HL-60 (cell line): ENCODE results near the gene RHOJ.
"Not testable (repeated sequence)": the region's sequence is repeated elsewhere in the genome, so short reads cannot be mapped to it uniquely, and the experiment has no call there.

Experiments used
- DNase-seq, 2 experiments: peaks; one replicate each; pipeline ENCODE4 v3.0.0-alpha.2; 2010 to 2020; ENCODE audit warnings: low read depth in 1 of 2, low spot score in 1 of 2
- H3K27ac ChIP-seq: fragments of 250-450 bp; sonication (Bioruptor Pico); replicated peaks from 2 replicates; pipeline ENCODE4 v1.5.1; 2020; ENCODE audit warnings: mild to moderate bottlenecking, moderate library complexity
- H3K27me3 ChIP-seq: fragments of 250-450 bp; sonication (Bioruptor Pico); 2 replicates; pipeline ENCODE4 v1.5.1; 2021; ENCODE audit warnings: mild to moderate bottlenecking, moderate library complexity; ENCODE audit not compliant: insufficient read depth, poor library complexity, severe bottlenecking
- H3K4me3 ChIP-seq: replicated peaks from 2 replicates; pipeline ENCODE4 v1.5.1; 2011; ENCODE audit warnings: mild to moderate bottlenecking, control low read depth, low read length; ENCODE audit not compliant: insufficient read depth
- CTCF ChIP-seq: IDR thresholded peaks from one replicate; pipeline ENCODE4 v1.5.1; 2011; ENCODE audit warnings: low read length, control low read depth, inconsistent platforms; ENCODE audit not compliant: insufficient read depth
- GABPA ChIP-seq: IDR thresholded peaks from 2 replicates; pipeline ENCODE4 v1.6.1; 2012; ENCODE audit warnings: low read depth
- POLR2AphosphoS5 ChIP-seq: IDR thresholded peaks from 2 replicates; pipeline ENCODE4 v1.6.1; 2012; ENCODE audit warnings: low read depth
- REST ChIP-seq: IDR thresholded peaks from 2 replicates; pipeline ENCODE4 v1.6.1; 2012; ENCODE audit warnings: low read depth; ENCODE audit not compliant: insufficient replicate concordance
- SPI1 ChIP-seq: IDR thresholded peaks from 2 replicates; pipeline ENCODE4 v1.6.1; 2012; ENCODE audit warnings: low read depth, mild to moderate bottlenecking, borderline replicate concordance

The RHOJ gene

GRCh38 chr14:63300854-63301253 is 96.6 kb downstream of the RHOJ start:
- no peak overlapping the region for H3K27ac ChIP-seq
- no peaks in the 10 kb centered on the region for H3K27me3 ChIP-seq
- DNase-seq = no peak
- TF ChIP-seq GABPA = no peak
- TF ChIP-seq SPI1 = no peak
- TF ChIP-seq CTCF = no peak
- no peak for TF ChIP-seq REST
- no peak for TF ChIP-seq POLR2AphosphoS5
- no peak overlapping the region for H3K4me3 ChIP-seq

- no peaks in the 10 kb centered on the region for H3K27me3 ChIP-seq
- no peak overlapping the region for H3K4me3 ChIP-seq
- TF ChIP-seq POLR2AphosphoS5 = no peak
- TF ChIP-seq REST = no peak
- TF ChIP-seq SPI1 = no peak
- TF ChIP-seq CTCF = no peak
- no peak for TF ChIP-seq GABPA
- no peak for DNase-seq
- H3K27ac ChIP-seq = no peak overlapping the region
These were observed 97.8 kb downstream of the RHOJ start for GRCh38 chr14:63301891-63302534.

- DNase-seq, H3K27ac ChIP-seq, H3K27me3 ChIP-seq, H3K4me3 ChIP-seq: not testable (repeated sequence)
These were observed 100.2 kb downstream of the RHOJ start for GRCh38 chr14:63304429-63304828.

- TF ChIP-seq CTCF = peak; percentile 2
- TF ChIP-seq REST = no peak
- no peak overlapping the region for H3K27ac ChIP-seq
- no peak overlapping the region for H3K4me3 ChIP-seq
- no peak for DNase-seq
- no peaks in the 10 kb centered on the region for H3K27me3 ChIP-seq
These were observed 104.6 kb downstream of the RHOJ start for GRCh38 chr14:63308723-63309317.
